OCI-LY3 (cell line): ENCODE measurements around the gene FBLN7.
"Not testable (repeated sequence)": the region's sequence is repeated elsewhere in the genome, so short reads cannot be mapped to it uniquely, and the experiment has no call there.

Experiments used
- H2AFZ ChIP-seq: fragments of 200-600, 300-600 bp; shearing (Covaris generic); 2 replicates; pipeline ENCODE4 v1.6.0; 2014; ENCODE audit warnings: antibody characterized with exemption, low read depth, low read length
- H3K27ac ChIP-seq: fragments of 200-600, 300-600 bp; sonication (generic); 2 replicates; pipeline ENCODE4 v1.5.1; 2014; ENCODE audit warnings: mild to moderate bottlenecking, low read length, moderate library complexity, mixed read lengths
- H3K27me3 ChIP-seq: fragments of 200-600, 300-600 bp; sonication (generic); 2 replicates; pipeline ENCODE4 v1.6.1; 2014; ENCODE audit warnings: low read depth, low read length, mixed read lengths
- H3K36me3 ChIP-seq: fragments of 200-600, 300-600 bp; sonication (generic); replicated peaks from 2 replicates; pipeline ENCODE3; 2014; ENCODE audit warnings: low read depth, low read length, mixed read lengths
- H3K4me1 ChIP-seq: fragments of 300-600, 200-600 bp; sonication (generic); 2 replicates; pipeline ENCODE4 v1.6.1; 2014; ENCODE audit warnings: low read length, mixed read lengths
- H3K4me2 ChIP-seq: fragments of 200-600, 300-600 bp; sonication (generic); 2 replicates; pipeline ENCODE4 v1.6.1; 2014; ENCODE audit warnings: low read length, mixed read lengths
- H3K4me3 ChIP-seq: fragments of 300-600, 200-600 bp; sonication (generic); 2 replicates; pipeline ENCODE4 v1.5.1; 2014; ENCODE audit warnings: antibody characterized with exemption, mild to moderate bottlenecking, low read length, moderate library complexity
- H3K79me2 ChIP-seq: fragments of 300-600, 200-600 bp; shearing (Covaris generic); 2 replicates; pipeline ENCODE4 v1.6.1; 2014; ENCODE audit warnings: mild to moderate bottlenecking, low read length, mixed read lengths
- H3K9ac ChIP-seq: fragments of 300-600, 200-600 bp; shearing (Covaris generic); 2 replicates; pipeline ENCODE4 v1.6.0; 2014; ENCODE audit warnings: mild to moderate bottlenecking, low read length, moderate library complexity
- H3K9me3 ChIP-seq: fragments of 200-600, 300-600 bp; shearing (Covaris generic); 2 replicates; pipeline ENCODE4 v1.6.1; 2014; ENCODE audit warnings: low read length, mixed read lengths; ENCODE audit not compliant: insufficient read depth
- H4K20me1 ChIP-seq: fragments of 200-600, 300-600 bp; sonication (generic); 2 replicates; pipeline ENCODE4 v1.6.1; 2016; ENCODE audit warnings: low read length, mixed read lengths; ENCODE audit not compliant: insufficient read depth
- CTCF ChIP-seq: fragments of 200-600, 300-600 bp; sonication (generic); IDR thresholded peaks from 2 replicates; pipeline ENCODE4 v1.5.1; 2014; ENCODE audit warnings: antibody characterized with exemption, low read length, low read depth
- EZH2phosphoT487 ChIP-seq: fragments of 200-600 bp; shearing (Covaris generic); IDR thresholded peaks from 2 replicates; pipeline ENCODE4 v1.6.1; 2018; ENCODE audit warnings: antibody characterized with exemption, mixed run types, low read depth

FBLN7 gene

GRCh38 chr2:112110966-112111365, 27.2 kb upstream of the FBLN7 start:
- TF ChIP-seq CTCF = no peak
- TF ChIP-seq EZH2phosphoT487 = no peak
- no peak overlapping the region for H3K9ac ChIP-seq
- H3K36me3 ChIP-seq = peaks cover 71% of the 10 kb centered on the region

GRCh38 chr2:112113354-112113753, 24.8 kb upstream of the FBLN7 start:
- Histone ChIP-seq H3K4me2 (0 out of 2 replicates have a peak overlapping the region, but pooled peaks have one; percentile 7), H3K9ac (peak overlapping the region; percentile 10; the same call in 1 of the 2 replicates), H3K4me1 (peaks cover 34% of the 10 kb centered on the region), H3K27ac (peak overlapping the region; percentile 78), H3K9me3 (peaks cover 29% of the 10 kb centered on the region; the same call in 1 of the 2 replicates), H3K36me3 (peaks cover 72% of the 10 kb centered on the region)
- H2AFZ ChIP-seq, H4K20me1 ChIP-seq, H3K4me3 ChIP-seq, H3K79me2 ChIP-seq, H3K27me3 ChIP-seq: not testable (repeated sequence)

More at GRCh38 chr2:112110966-112111365, 27.2 kb upstream of the FBLN7 start:
- H3K4me1 ChIP-seq = peaks cover 32% of the 10 kb centered on the region
- H3K27me3 ChIP-seq = no peaks in the 10 kb centered on the region
- no peak overlapping the region for H2AFZ ChIP-seq
- H3K9me3 ChIP-seq = peaks cover 29% of the 10 kb centered on the region; the same call in 1 of the 2 replicates
- H3K4me3 ChIP-seq = no peak overlapping the region
- no peaks in the 10 kb centered on the region for H4K20me1 ChIP-seq
- no peak overlapping the region for H3K4me2 ChIP-seq
- no peak overlapping the region for H3K27ac ChIP-seq
- no peaks in the 10 kb centered on the region for H3K79me2 ChIP-seq

GRCh38 chr2:112118148-112118547, 20.0 kb upstream of the FBLN7 start:
- peaks cover 16% of the 10 kb centered on the region for H3K4me1 ChIP-seq
- no peaks in the 10 kb centered on the region for H4K20me1 ChIP-seq
- no peak overlapping the region for H3K4me2 ChIP-seq
- H3K9me3 ChIP-seq = no peaks in the 10 kb centered on the region
- peaks cover 35% of the 10 kb centered on the region for H3K36me3 ChIP-seq
- H3K4me3 ChIP-seq = no peak overlapping the region
- H3K79me2 ChIP-seq = no peaks in the 10 kb centered on the region
- no peak for TF ChIP-seq EZH2phosphoT487
- no peak for TF ChIP-seq CTCF
- H3K27me3 ChIP-seq = no peaks in the 10 kb centered on the region
- H2AFZ ChIP-seq = no peak overlapping the region
- H3K27ac ChIP-seq = no peak overlapping the region
- H3K9ac ChIP-seq = no peak overlapping the region

- TF ChIP-seq CTCF (peak; percentile 78), EZH2phosphoT487 (no peak)
- no peaks in the 10 kb centered on the region for H3K9me3 ChIP-seq
- H3K36me3 ChIP-seq = peaks cover 32% of the 10 kb centered on the region
- no peak overlapping the region for H3K9ac ChIP-seq
- no peak overlapping the region for H3K4me3 ChIP-seq
- no peaks in the 10 kb centered on the region for H4K20me1 ChIP-seq
- H3K4me2 ChIP-seq = no peak overlapping the region
- H3K4me1 ChIP-seq = no peaks in the 10 kb centered on the region
- no peaks in the 10 kb centered on the region for H3K27me3 ChIP-seq
- no peak overlapping the region for H2AFZ ChIP-seq
- no peaks in the 10 kb centered on the region for H3K79me2 ChIP-seq
- no peak overlapping the region for H3K27ac ChIP-seq
These were observed 16.4 kb upstream of the FBLN7 start for GRCh38 chr2:112121682-112122254.
